CD14-positive monocyte (primary cell): ENCODE data around the gene RNF123. TPM values are rescaled to one million over a fixed set of nuclear protein-coding genes. Genes with fewer than 3 reads are reported as not detected.

Source experiments
- DNase-seq, 3 donors: peaks; one replicate each; pipeline ENCODE4 v3.0.0-alpha.2; 2011 to 2022
- H2AFZ ChIP-seq: 2 replicates; pipeline ENCODE4 v1.6.0; 2012; ENCODE audit warnings: mild to moderate bottlenecking, low read depth, low read length, inconsistent platforms; ENCODE audit not compliant: insufficient read depth, poor library complexity, severe bottlenecking
- H3K27ac ChIP-seq, 2 donors: 1 replicate in 1 of 2; 2 replicates in 1 of 2; pipeline ENCODE4 v1.5.1; 2012 to 2013; ENCODE audit warnings: low read length in 2 of 2, control low read depth in 1 of 2, inconsistent platforms in 1 of 2, low read depth in 1 of 2, mild to moderate bottlenecking in 1 of 2
- H3K27me3 ChIP-seq, 2 donors: one replicate each; pipeline versions ENCODE4 v1.6.0 to v1.6.1; 2011 to 2013; ENCODE audit warnings: low read length in 2 of 2; ENCODE audit not compliant: control insufficient read depth in 2 of 2, insufficient read depth in 2 of 2
- H3K36me3 ChIP-seq, 2 donors: replicated peaks in 1 of 2; 1 replicate in 1 of 2; 2 replicates in 1 of 2; pipeline versions ENCODE4 v1.5.1 to v1.6.1; 2012 to 2013; ENCODE audit warnings: low read length in 2 of 2, control low read depth in 1 of 2, inconsistent platforms in 1 of 2, mild to moderate bottlenecking in 1 of 2; ENCODE audit not compliant: insufficient read depth in 2 of 2, control insufficient read depth in 1 of 2
- H3K4me1 ChIP-seq, 2 donors: 1 replicate in 1 of 2; 2 replicates in 1 of 2; pipeline versions ENCODE4 v1.5.1 to v1.6.1; 2012 to 2013; ENCODE audit warnings: low read length in 2 of 2, control low read depth in 1 of 2, inconsistent platforms in 1 of 2, mild to moderate bottlenecking in 1 of 2, moderate library complexity in 1 of 2; ENCODE audit not compliant: insufficient read depth in 2 of 2, control insufficient read depth in 1 of 2
- H3K4me2 ChIP-seq: replicated peaks from 2 replicates; pipeline ENCODE3; 2012; ENCODE audit warnings: low read length, moderate library complexity, mild to moderate bottlenecking; ENCODE audit not compliant: poor library complexity, severe bottlenecking; ENCODE audit errors: extremely low read depth
- H3K4me3 ChIP-seq, 3 experiments: fragments of 200-600 bp in 1 of 3; sonication (generic) in 1 of 3; replicated peaks in 1 of 3; 1 replicate in 2 of 3; 2 replicates in 1 of 3; pipeline ENCODE4 v1.5.1; 2011 to 2013; ENCODE audit warnings: low read length in 3 of 3, mild to moderate bottlenecking in 3 of 3, control low read depth in 2 of 3, low read depth in 2 of 3, inconsistent platforms in 1 of 3, moderate library complexity in 1 of 3
- H3K79me2 ChIP-seq: 2 replicates; pipeline ENCODE4 v1.6.0; 2012; ENCODE audit warnings: mild to moderate bottlenecking, control low read depth, inconsistent platforms, low read length, moderate library complexity; ENCODE audit not compliant: insufficient read depth
- H3K9ac ChIP-seq: 2 replicates; pipeline ENCODE4 v1.6.0; 2017; ENCODE audit warnings: low read length, mild to moderate bottlenecking; ENCODE audit not compliant: insufficient read depth, poor library complexity, severe bottlenecking
- H3K9me3 ChIP-seq, 2 donors: replicated peaks in 1 of 2; 1 replicate in 1 of 2; 2 replicates in 1 of 2; pipeline versions ENCODE4 v1.5.1 to v1.6.1; 2012 to 2013; ENCODE audit warnings: low read length in 2 of 2, control low read depth in 1 of 2; ENCODE audit not compliant: control insufficient read depth in 1 of 2, insufficient read depth in 1 of 2
- H4K20me1 ChIP-seq: 2 replicates; pipeline ENCODE4 v1.6.0; 2012; ENCODE audit warnings: mild to moderate bottlenecking, low read length, control low read depth, moderate library complexity; ENCODE audit not compliant: insufficient read depth
- H3K27ac Mint-ChIP-seq, 7 donors: one replicate each; pipeline ENCODE4 v1.8.0; 2020; ENCODE audit warnings: mild to moderate bottlenecking in 7 of 7, mixed read lengths in 7 of 7, moderate library complexity in 6 of 7, inconsistent platforms in 2 of 7
- H3K27me3 Mint-ChIP-seq, 3 donors: one replicate each; pipeline ENCODE4 v1.8.0; 2021 to 2022; ENCODE audit warnings: low read depth in 3 of 3, mild to moderate bottlenecking in 3 of 3, mixed read lengths in 3 of 3, moderate library complexity in 3 of 3, inconsistent platforms in 1 of 3
- H3K36me3 Mint-ChIP-seq, 2 donors: one replicate each; pipeline ENCODE4 v1.8.0; 2020; ENCODE audit warnings: mixed read lengths in 2 of 2, inconsistent platforms in 1 of 2, mild to moderate bottlenecking in 1 of 2
- H3K4me1 Mint-ChIP-seq: one replicate; pipeline ENCODE4 v1.8.0; 2020; ENCODE audit warnings: mild to moderate bottlenecking, mixed read lengths
- H3K4me3 Mint-ChIP-seq, 2 donors: one replicate each; pipeline ENCODE4 v1.8.0; 2020; ENCODE audit warnings: mild to moderate bottlenecking in 2 of 2, mixed read lengths in 2 of 2, moderate library complexity in 1 of 2
- H3K9me3 Mint-ChIP-seq, 7 donors: one replicate each; pipeline ENCODE4 v1.8.0; 2020 to 2022; ENCODE audit warnings: mixed read lengths in 7 of 7, mild to moderate bottlenecking in 6 of 7, moderate library complexity in 6 of 7, inconsistent platforms in 2 of 7
- WGBS: methylation state at CpG from one replicate; pipeline ENCODE4 v1.1.5; 2013; ENCODE audit warnings: missing lambda C conversion rate; ENCODE audit not compliant: insufficient coverage; 5-methylcytosine and 5-hydroxymethylcytosine counted together
- intact Hi-C, 2 donors: fragments of 100-400 bp; cut with micrococcal nuclease; formaldehyde crosslinking; loops; one replicate each; pipeline versions ENCODE4 v1.15.0 to v1.15.1; 2023
- polyA plus RNA-seq, 3 donors: library from polyadenylated mRNA; depleted of rRNA in 1 of 3; unstranded in 2 of 3; stranded (reverse) in 1 of 3; fragments of 300-500 nt in 2 of 3; fragments of >200 nt in 1 of 3; fragmentation: Illumina TruSeq in 2 of 3; gene quantifications; 1 replicate in 2 of 3; 2 replicates in 1 of 3; pipeline ENCODE4 v1.2.3, GENCODE V29; 2012 to 2021
- TF ChIP-seq, protein P1 (sequence below): fragments of 200-600 bp; IDR thresholded peaks from one replicate; pipeline ENCODE4 v1.8.0; 2022; ENCODE audit warnings: antibody characterized with exemption, mild to moderate bottlenecking

The RNF123 gene
- polyA plus RNA-seq, 3 donors: 11.1 to 46.2 (median 15.7) TPM

DNA sequence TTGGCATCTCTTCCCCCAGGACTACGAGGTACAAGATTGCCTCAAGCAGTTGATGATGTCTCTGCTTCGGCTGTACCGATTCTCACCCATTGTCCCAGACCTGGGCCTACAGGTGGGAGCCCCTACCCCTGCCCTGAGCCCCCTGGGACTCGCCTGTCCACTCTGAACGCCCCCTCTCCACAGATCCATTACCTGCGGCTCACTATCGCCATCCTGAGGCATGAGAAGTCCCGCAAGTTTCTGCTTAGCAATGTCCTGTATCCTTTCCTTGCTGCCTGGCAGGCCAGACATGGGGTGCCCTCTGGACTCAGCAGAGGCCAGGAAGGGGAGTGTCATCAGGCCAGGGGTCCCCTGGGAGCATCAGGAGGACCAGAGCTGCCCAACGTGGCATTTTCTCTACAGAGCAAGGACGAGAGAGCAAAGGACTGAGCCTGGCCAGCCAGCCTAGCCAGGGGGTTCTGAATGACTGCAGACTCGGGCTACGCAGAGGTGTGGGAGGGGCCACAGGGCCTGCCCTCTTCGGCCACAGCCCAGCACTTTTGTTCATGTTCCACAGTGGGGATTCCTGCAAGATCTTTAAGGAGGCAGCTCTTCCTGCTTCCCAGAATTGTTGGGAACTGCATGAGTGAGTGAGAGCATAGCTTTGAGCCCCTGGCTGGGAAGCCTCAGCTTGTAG lies 11.2 kb downstream of the RNF123 start:
- Histone ChIP-seq H3K27ac (no peak overlapping the region), H4K20me1 (peaks cover 6% of the 10 kb centered on the region), H3K9me3 (no peaks in the 10 kb centered on the region), H3K27me3 (no peaks in the 10 kb centered on the region), H3K4me3 (no peak overlapping the region), H3K4me2 (no peak overlapping the region), H3K36me3 (peaks cover 76 to 89% of the 10 kb centered on the region in 2 donors), H3K4me1 (no peaks in the 10 kb centered on the region), H2AFZ (no peak overlapping the region), H3K79me2 (no peaks in the 10 kb centered on the region), H3K9ac (no peak overlapping the region)
- H3K27ac Mint-ChIP-seq: peak overlapping the region in 2 of 7 donors; percentile 26 to 71
- WGBS: 93% methylated on average over 12 of the region's 13 CpGs
- H3K27me3 Mint-ChIP-seq: peaks cover 0 to 2% (median 0%) of the 10 kb centered on the region in 3 donors
- H3K4me1 Mint-ChIP-seq: no peaks in the 10 kb centered on the region
- H3K9me3 Mint-ChIP-seq: no peaks in the 10 kb centered on the region
- no peak for DNase-seq
- no peak overlapping the region for H3K4me3 Mint-ChIP-seq
- TF ChIP-seq, protein P1, sequence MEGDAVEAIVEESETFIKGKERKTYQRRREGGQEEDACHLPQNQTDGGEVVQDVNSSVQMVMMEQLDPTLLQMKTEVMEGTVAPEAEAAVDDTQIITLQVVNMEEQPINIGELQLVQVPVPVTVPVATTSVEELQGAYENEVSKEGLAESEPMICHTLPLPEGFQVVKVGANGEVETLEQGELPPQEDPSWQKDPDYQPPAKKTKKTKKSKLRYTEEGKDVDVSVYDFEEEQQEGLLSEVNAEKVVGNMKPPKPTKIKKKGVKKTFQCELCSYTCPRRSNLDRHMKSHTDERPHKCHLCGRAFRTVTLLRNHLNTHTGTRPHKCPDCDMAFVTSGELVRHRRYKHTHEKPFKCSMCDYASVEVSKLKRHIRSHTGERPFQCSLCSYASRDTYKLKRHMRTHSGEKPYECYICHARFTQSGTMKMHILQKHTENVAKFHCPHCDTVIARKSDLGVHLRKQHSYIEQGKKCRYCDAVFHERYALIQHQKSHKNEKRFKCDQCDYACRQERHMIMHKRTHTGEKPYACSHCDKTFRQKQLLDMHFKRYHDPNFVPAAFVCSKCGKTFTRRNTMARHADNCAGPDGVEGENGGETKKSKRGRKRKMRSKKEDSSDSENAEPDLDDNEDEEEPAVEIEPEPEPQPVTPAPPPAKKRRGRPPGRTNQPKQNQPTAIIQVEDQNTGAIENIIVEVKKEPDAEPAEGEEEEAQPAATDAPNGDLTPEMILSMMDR: no peak
- H3K36me3 Mint-ChIP-seq: peaks cover 55 to 88% of the 10 kb centered on the region in 2 donors
- intact Hi-C loops: loop anchor here (5.0 kb wide), 1 partner anchor 137 kb away; no protein-coding TSS in a partner anchor

DNA sequence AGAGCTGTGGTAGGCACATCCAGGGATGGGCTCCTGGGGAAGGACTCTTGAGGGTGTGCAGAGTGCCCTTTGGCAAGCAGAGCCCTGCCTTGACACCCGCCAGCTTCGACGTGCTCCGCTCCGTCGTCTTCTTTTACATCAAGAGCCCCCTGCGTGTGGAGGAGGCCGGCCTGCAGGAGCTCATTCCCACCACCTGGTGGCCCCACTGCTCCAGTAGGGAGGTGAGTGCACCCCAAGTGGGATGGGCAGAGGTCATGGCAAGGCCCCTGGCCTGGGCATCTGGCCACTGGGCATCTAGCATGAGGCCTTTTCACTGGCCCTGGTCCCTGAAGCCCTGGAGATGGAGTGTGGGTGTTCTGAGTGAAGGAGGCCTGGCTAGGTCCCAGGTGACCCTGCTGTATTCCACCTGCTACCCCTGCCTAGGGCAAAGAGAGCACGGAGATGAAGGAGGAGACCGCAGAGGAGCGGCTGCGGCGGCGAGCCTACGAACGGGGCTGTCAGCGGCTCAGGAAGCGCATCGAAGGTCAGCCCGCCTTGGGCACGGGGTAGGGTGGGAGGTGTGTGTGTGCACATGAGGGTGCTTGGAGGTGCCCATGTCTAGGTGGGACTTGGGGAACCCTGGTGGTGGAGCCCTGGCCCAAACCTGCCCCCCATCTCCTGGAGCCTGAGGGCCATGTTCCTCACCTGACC lies 12.2 kb downstream of the RNF123 start:
- TF ChIP-seq, protein P1: peak; percentile 19
- no peak overlapping the region for H3K27ac ChIP-seq
- H3K27me3 ChIP-seq: no peaks in the 10 kb centered on the region
- H3K79me2 ChIP-seq: no peaks in the 10 kb centered on the region
- no peak for DNase-seq
- H3K36me3 ChIP-seq: peaks cover 84 to 98% of the 10 kb centered on the region in 2 donors
- Mint-ChIP-seq H3K4me3 (no peak overlapping the region), H3K27ac (peak overlapping the region in 1 of 7 donors; percentile 24), H3K9me3 (no peaks in the 10 kb centered on the region), H3K4me1 (no peaks in the 10 kb centered on the region), H3K27me3 (peaks cover 0 to 2% (median 0%) of the 10 kb centered on the region in 3 donors), H3K36me3 (peaks cover 59 to 93% of the 10 kb centered on the region in 2 donors)
- H3K4me1 ChIP-seq: no peaks in the 10 kb centered on the region
- no peak overlapping the region for H3K4me3 ChIP-seq
- no peak overlapping the region for H2AFZ ChIP-seq
- H3K9me3 ChIP-seq: no peaks in the 10 kb centered on the region
- no peak overlapping the region for H3K4me2 ChIP-seq
- 95% methylated on average over 16 of the region's 21 CpGs for WGBS
- no peak overlapping the region for H3K9ac ChIP-seq
- H4K20me1 ChIP-seq: peaks cover 6% of the 10 kb centered on the region
- intact Hi-C loops: loop anchor here (5.0 kb wide), 1 partner anchor 136 kb away; no protein-coding TSS in a partner anchor
